WTC11 (cell line): ENCODE results near the gene FOLR1. TPM values are rescaled to one million over a fixed set of nuclear protein-coding genes. Genes with fewer than 3 reads are reported as not detected.
"Not testable (repeated sequence)": the region's sequence is repeated elsewhere in the genome, so short reads cannot be mapped to it uniquely, and the experiment has no call there.

Source experiments
- ATAC-seq: fragments of 200-7000 bp; cut with Tn5 transposase; 2 replicates; pipeline ENCODE4 v1.10.0; 2021; ENCODE audit warnings: mild to moderate bottlenecking, moderate library complexity
- CTCF ChIA-PET: fragments of 300-600 bp; sonication (Branson Sonifier 250); formaldehyde crosslinking; loops from one replicate; lab custom pipeline; 2021; ENCODE audit warnings: antibody characterized with exemption; lab: Charles Lee
- POLR2A ChIA-PET: fragments of 350-600 bp; sonication (Branson Sonifier 250); formaldehyde crosslinking; loops from one replicate; lab custom pipeline; 2021; ENCODE audit warnings: antibody characterized with exemption; lab: Charles Lee
- DNase-seq: peaks from one replicate; pipeline ENCODE4 v3.0.0; 2021; ENCODE audit warnings: low spot score
- H3K27ac Mint-ChIP-seq: 2 replicates; pipeline ENCODE4 v1.8.0; 2021; ENCODE audit warnings: mixed read lengths
- H3K27me3 Mint-ChIP-seq: 2 replicates; pipeline ENCODE4 v1.8.0; 2021; ENCODE audit warnings: low read depth, mild to moderate bottlenecking, moderate library complexity, mixed read lengths
- H3K36me3 Mint-ChIP-seq: 2 replicates; pipeline ENCODE4 v1.8.0; 2021; ENCODE audit warnings: mixed read lengths
- H3K4me1 Mint-ChIP-seq: 2 replicates; pipeline ENCODE4 v1.8.0; 2022; ENCODE audit warnings: mixed read lengths
- H3K4me3 Mint-ChIP-seq: 2 replicates; pipeline ENCODE4 v1.8.0; 2021; ENCODE audit warnings: mild to moderate bottlenecking, moderate library complexity, mixed read lengths
- H3K9me3 Mint-ChIP-seq: 2 replicates; pipeline ENCODE4 v1.8.0; 2021; ENCODE audit warnings: mixed read lengths
- ARID4B ChIP-seq: sonication (generic); formaldehyde crosslinking; IDR thresholded peaks from 2 replicates; pipeline ENCODE4 v1.8.0; 2023; ENCODE audit warnings: missing genetic modification reagents, mild to moderate bottlenecking, borderline replicate concordance
- ATF6 ChIP-seq: sonication (generic); formaldehyde crosslinking; IDR thresholded peaks from 2 replicates; pipeline ENCODE4 v1.8.1; 2023; ENCODE audit warnings: mild to moderate bottlenecking, missing genetic modification reagents
- CREM ChIP-seq: sonication (generic); formaldehyde crosslinking; IDR thresholded peaks from 2 replicates; pipeline ENCODE4 v1.8.1; 2022; ENCODE audit warnings: mild to moderate bottlenecking, missing genetic modification reagents, moderate library complexity
- CTCF ChIP-seq: fragments of 200-600 bp; IDR thresholded peaks from 2 replicates; pipeline ENCODE4 v1.8.0; 2022; ENCODE audit warnings: antibody characterized with exemption
- E2F4 ChIP-seq: sonication (generic); formaldehyde crosslinking; IDR thresholded peaks from 2 replicates; pipeline ENCODE4 v1.8.1; 2022; ENCODE audit warnings: low read depth, mild to moderate bottlenecking, moderate library complexity, missing genetic modification reagents, borderline replicate concordance
- GTF2I ChIP-seq: fragments of 250-450 bp; sonication (Bioruptor Pico); conservative IDR thresholded peaks from 2 replicates; pipeline ENCODE4 v1.4.0; 2021; ENCODE audit warnings: mild to moderate bottlenecking
- MLX ChIP-seq: sonication (generic); formaldehyde crosslinking; IDR thresholded peaks from 2 replicates; pipeline ENCODE4 v1.8.1; 2023; ENCODE audit warnings: mild to moderate bottlenecking, missing genetic modification reagents, moderate library complexity
- MYBL2 ChIP-seq: sonication (generic); formaldehyde crosslinking; IDR thresholded peaks from 2 replicates; pipeline ENCODE4 v1.8.1; 2023; ENCODE audit warnings: mild to moderate bottlenecking, moderate library complexity, missing genetic modification reagents
- NFE2L1 ChIP-seq: sonication (generic); formaldehyde crosslinking; IDR thresholded peaks from 2 replicates; pipeline ENCODE4 v1.8.1; 2023; ENCODE audit warnings: missing genetic modification reagents
- NFYB ChIP-seq: sonication (generic); formaldehyde crosslinking; conservative IDR thresholded peaks from 2 replicates; pipeline ENCODE4 v1.8.0; 2022; ENCODE audit warnings: low read depth, missing genetic modification reagents
- NR1H2 ChIP-seq: sonication (generic); formaldehyde crosslinking; IDR thresholded peaks from 2 replicates; pipeline ENCODE4 v1.9.0; 2021; ENCODE audit warnings: mild to moderate bottlenecking, moderate library complexity, missing genetic modification reagents
- PRRX2 ChIP-seq: fragments of 250-450 bp; sonication (Bioruptor Pico); IDR thresholded peaks from 2 replicates; pipeline ENCODE4 v1.8.0; 2021; ENCODE audit warnings: mild to moderate bottlenecking
- SMAD3 ChIP-seq: sonication (generic); formaldehyde crosslinking; IDR thresholded peaks from 2 replicates; pipeline ENCODE4 v1.8.0; 2022; ENCODE audit warnings: missing genetic modification reagents, mild to moderate bottlenecking, borderline replicate concordance
- TEAD4 ChIP-seq: sonication (generic); formaldehyde crosslinking; IDR thresholded peaks from 2 replicates; pipeline ENCODE4 v1.8.0; 2022; ENCODE audit warnings: mild to moderate bottlenecking, missing genetic modification reagents
- ZNF121 ChIP-seq: sonication (generic); formaldehyde crosslinking; IDR thresholded peaks from 2 replicates; pipeline ENCODE4 v1.8.0; 2023; ENCODE audit warnings: missing genetic modification reagents
- ZNF396 ChIP-seq: fragments of 250-450 bp; sonication (Bioruptor Pico); IDR thresholded peaks from 2 replicates; pipeline ENCODE4 v1.8.0; 2021; ENCODE audit warnings: mild to moderate bottlenecking, moderate library complexity, borderline replicate concordance
- ZNF671 ChIP-seq: fragments of 250-450 bp; sonication (Bioruptor Pico); IDR thresholded peaks from 2 replicates; pipeline ENCODE4 v1.8.0; 2021; ENCODE audit warnings: mild to moderate bottlenecking
- total RNA-seq: library from RNA; stranded (reverse); gene quantifications from 3 replicates; pipeline ENCODE4 v1.2.3, GENCODE V29; 2021

The FOLR1 gene
- total RNA-seq, 1 experiment from 2014 or later, result 0.35 TPM

- POLR2A ChIA-PET, result no interaction called here
- H3K27me3 Mint-ChIP-seq, result peaks cover 11% of the 10 kb centered on the region
Observed at GRCh38 chr11:72146625-72147024, 45.3 kb upstream of the FOLR1 start.

GRCh38 chr11:72150882-72151281, 41.1 kb upstream of the FOLR1 start:
- Mint-ChIP-seq H3K4me1 (no peaks in the 10 kb centered on the region), H3K9me3 (peaks cover 11% of the 10 kb centered on the region), H3K36me3 (0 out of 2 replicates have a peak, but pooled peaks cover 3% of the 10 kb centered on the region), H3K27ac (no peak overlapping the region), H3K4me3 (no peak overlapping the region), H3K27me3 (no peaks in the 10 kb centered on the region; the same call in 1 of the 2 replicates)
- no peak for DNase-seq
- TF ChIP-seq MLX (CRISPR knock-in tag) (no peak), TEAD4 (CRISPR knock-in tag) (no peak), NFYB (CRISPR knock-in tag) (no peak), NR1H2 (CRISPR knock-in tag) (no peak), SMAD3 (CRISPR knock-in tag) (no peak)
- ChIA-PET CTCF (no interaction called here), POLR2A (no interaction called here)
- no peak for ATAC-seq

More at GRCh38 chr11:72146625-72147024, 45.3 kb upstream of the FOLR1 start:
- ATAC-seq (no peak), DNase-seq (no peak)
- TF ChIP-seq PRRX2, result no peak
- no peak for TF ChIP-seq ZNF121 (CRISPR knock-in tag)
- TF ChIP-seq GTF2I, result no peak
- no peak for TF ChIP-seq ARID4B (CRISPR knock-in tag)
- no peak for TF ChIP-seq ZNF671 (CRISPR knock-in tag)
- TF ChIP-seq ATF6 (CRISPR knock-in tag), result no peak
- no peak for TF ChIP-seq CREM (CRISPR knock-in tag)
- no peak overlapping the region for H3K27ac Mint-ChIP-seq
- no peak overlapping the region for H3K4me3 Mint-ChIP-seq
- CTCF ChIA-PET, result interaction anchor here (1.1 kb wide), 1 partner anchor 56 kb away, joined by 3 read pairs; no protein-coding TSS in a partner anchor
- H3K9me3 Mint-ChIP-seq, result peaks cover 4% of the 10 kb centered on the region
- 0 out of 2 replicates have a peak, but pooled peaks cover 3% of the 10 kb centered on the region for H3K36me3 Mint-ChIP-seq
- no peaks in the 10 kb centered on the region for H3K4me1 Mint-ChIP-seq

GRCh38 chr11:72153874-72154273, 38.1 kb upstream of the FOLR1 start:
- H3K9me3 Mint-ChIP-seq, result peaks cover 11% of the 10 kb centered on the region
- DNase-seq, H3K4me1 Mint-ChIP-seq, ATAC-seq, H3K27ac Mint-ChIP-seq, H3K36me3 Mint-ChIP-seq, H3K4me3 Mint-ChIP-seq, H3K27me3 Mint-ChIP-seq, POLR2A ChIA-PET: not testable (repeated sequence)
- CTCF ChIA-PET, result interaction anchor here (1.2 to 2.1 kb wide), 3 partner anchors 10 to 129 kb away, joined by 4 to 12 read pairs (median 10); no protein-coding TSS in a partner anchor

GRCh38 chr11:72154816-72155215, 37.1 kb upstream of the FOLR1 start:
- ChIA-PET POLR2A (no interaction called here), CTCF (interaction anchor here (2.1 kb wide), 2 partner anchors 11 to 130 kb away, joined by 10 to 12 read pairs; no protein-coding TSS in a partner anchor)
- Mint-ChIP-seq H3K4me1 (no peaks in the 10 kb centered on the region), H3K27ac (no peak overlapping the region), H3K36me3 (0 out of 2 replicates have a peak, but pooled peaks cover 3% of the 10 kb centered on the region), H3K4me3 (no peak overlapping the region), H3K27me3 (peaks cover 12% of the 10 kb centered on the region), H3K9me3 (peaks cover 11% of the 10 kb centered on the region)
- DNase-seq (no peak), ATAC-seq (no peak)
- no peak for TF ChIP-seq E2F4
- TF ChIP-seq ZNF396 (CRISPR knock-in tag), result no peak
- TF ChIP-seq MYBL2, result no peak
- TF ChIP-seq NFE2L1 (CRISPR knock-in tag), result no peak
- no peak for TF ChIP-seq CTCF
